ENCODE results near the gene GUCY2D. TPM values are rescaled to one million over a fixed set of nuclear protein-coding genes. Genes with fewer than 3 reads are reported as not detected.
"Not testable (repeated sequence)": the region's sequence is repeated elsewhere in the genome, so short reads cannot be mapped to it uniquely, and the experiment has no call there.

The GUCY2D gene
- 0.07 TPM in 1 of 2 replicates, not detected in the other for total RNA-seq

- no peak for TF ChIP-seq CTCF (IDR thresholded peaks at IDR 0.05; ENCODE audit: insufficient read depth, low read length, poor library complexity, severe bottlenecking)
- Histone ChIP-seq H3K27me3 (ENCODE audit: control insufficient read depth, insufficient read depth, low read length) (peaks cover 40% of the 10 kb centered on the region), H3K4me3 (ENCODE audit: low read depth, low read length) (no peak within 1 kb of the TSS)
These were observed at the start of gene GUCY2D for GRCh38 chr17:8001976-8002720. Gene GUCY2D, plus strand, starts transcription at chr17:8002615. Its CDS starts 433 bp downstream, at chr17:8003048.

GRCh38 chr17:7953266-7953665 is 49.1 kb upstream of the GUCY2D start:
- not testable (repeated sequence) for H3K36me3 ChIP-seq (ENCODE audit: control insufficient read depth, insufficient read depth, low read length); H3K4me3 ChIP-seq (ENCODE audit: low read depth, low read length); H3K27me3 ChIP-seq (ENCODE audit: control insufficient read depth, insufficient read depth, low read length); DNase-seq (ENCODE audit: low read depth)

More at GRCh38 chr17:8001976-8002720, at the start of gene GUCY2D:
- H3K36me3 ChIP-seq (ENCODE audit: control insufficient read depth, insufficient read depth, low read length): no peaks in the 10 kb centered on the region
- no peak for DNase-seq (ENCODE audit: low read depth)

- no peak for TF ChIP-seq CTCF (IDR thresholded peaks at IDR 0.05; ENCODE audit: insufficient read depth, low read length, poor library complexity, severe bottlenecking)
- DNase-seq (ENCODE audit: low read depth): no peak
- H3K27me3 ChIP-seq (ENCODE audit: control insufficient read depth, insufficient read depth, low read length): no peaks in the 10 kb centered on the region
- no peaks in the 10 kb centered on the region for H3K36me3 ChIP-seq (ENCODE audit: control insufficient read depth, insufficient read depth, low read length)
- no peak overlapping the region for H3K4me3 ChIP-seq (ENCODE audit: low read depth, low read length)
These were observed 46.8 kb upstream of the GUCY2D start for GRCh38 chr17:7955414-7956227.

GRCh38 chr17:7956228-7956965 is 46.0 kb upstream of the GUCY2D start:
- no peaks in the 10 kb centered on the region for H3K27me3 ChIP-seq (ENCODE audit: control insufficient read depth, insufficient read depth, low read length)
- no peaks in the 10 kb centered on the region for H3K36me3 ChIP-seq (ENCODE audit: control insufficient read depth, insufficient read depth, low read length)
- no peak overlapping the region for H3K4me3 ChIP-seq (ENCODE audit: low read depth, low read length)
- TF ChIP-seq CTCF (IDR thresholded peaks at IDR 0.05; ENCODE audit: insufficient read depth, low read length, poor library complexity, severe bottlenecking): no peak
- DNase-seq (ENCODE audit: low read depth): no peak

GRCh38 chr17:7959503-7960253 is 42.7 kb upstream of the GUCY2D start:
- H3K4me3 ChIP-seq (ENCODE audit: low read depth, low read length): no peak overlapping the region
- no peaks in the 10 kb centered on the region for H3K36me3 ChIP-seq (ENCODE audit: control insufficient read depth, insufficient read depth, low read length)
- no peak for DNase-seq (ENCODE audit: low read depth)
- no peak for TF ChIP-seq CTCF (IDR thresholded peaks at IDR 0.05; ENCODE audit: insufficient read depth, low read length, poor library complexity, severe bottlenecking)
- no peaks in the 10 kb centered on the region for H3K27me3 ChIP-seq (ENCODE audit: control insufficient read depth, insufficient read depth, low read length)

All from kidney epithelial cell (primary cell).